NCI-H2196 treated with DMSO at 0.1 percent for 48 hours (cell line): Measurements from ENCODE around the gene DMAC2.
"Not testable (repeated sequence)": the region's sequence is repeated elsewhere in the genome, so short reads cannot be mapped to it uniquely, and the experiment has no call there.

Experiments
- DNase-seq: peaks from one replicate; lab custom pipeline; 2025; ENCODE audit not compliant: unreplicated experiment; lab: John Stamatoyannopoulos, UW

Gene DMAC2

DNA sequence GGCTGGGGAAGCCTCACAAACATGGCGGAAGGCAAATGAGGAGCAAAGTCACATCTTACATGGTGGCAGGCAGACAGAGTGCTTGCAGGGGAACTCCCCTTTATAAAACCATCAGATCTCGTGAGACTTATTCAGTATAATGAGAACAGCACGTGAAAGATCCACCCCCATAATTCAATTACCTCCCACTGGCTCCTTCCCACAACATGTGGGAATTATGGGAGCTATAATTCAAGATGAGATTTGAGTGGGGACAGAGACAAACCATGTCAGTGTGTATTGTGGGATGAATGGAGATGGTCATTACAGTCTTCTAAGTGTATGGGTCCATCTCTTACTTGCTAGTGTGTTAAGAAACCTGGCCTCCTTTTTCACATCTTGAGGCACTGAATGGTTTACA lies 37.7 kb downstream of the DMAC2 start:
- no peak for DNase-seq

DNA sequence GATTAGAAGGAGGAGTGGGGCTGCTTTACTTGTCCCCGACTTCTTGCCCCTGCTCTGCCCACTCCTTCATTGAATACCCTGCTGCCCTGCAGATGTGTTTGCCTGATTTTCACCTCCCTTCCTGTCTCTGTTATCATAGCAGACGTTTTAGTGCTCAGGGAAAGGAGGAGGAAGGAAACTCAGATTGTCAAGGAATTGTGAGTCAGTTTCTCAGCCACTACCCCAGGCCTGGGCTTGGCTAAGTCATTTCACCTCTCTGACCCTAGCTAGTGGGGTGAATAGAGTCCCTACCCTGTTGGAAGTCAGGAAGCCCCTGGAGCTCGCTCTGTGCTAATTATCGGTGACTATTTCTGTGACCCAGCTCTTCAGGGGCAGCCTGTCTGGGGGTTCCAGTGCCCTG lies 38.2 kb downstream of the DMAC2 start:
- no peak for DNase-seq

DNA sequence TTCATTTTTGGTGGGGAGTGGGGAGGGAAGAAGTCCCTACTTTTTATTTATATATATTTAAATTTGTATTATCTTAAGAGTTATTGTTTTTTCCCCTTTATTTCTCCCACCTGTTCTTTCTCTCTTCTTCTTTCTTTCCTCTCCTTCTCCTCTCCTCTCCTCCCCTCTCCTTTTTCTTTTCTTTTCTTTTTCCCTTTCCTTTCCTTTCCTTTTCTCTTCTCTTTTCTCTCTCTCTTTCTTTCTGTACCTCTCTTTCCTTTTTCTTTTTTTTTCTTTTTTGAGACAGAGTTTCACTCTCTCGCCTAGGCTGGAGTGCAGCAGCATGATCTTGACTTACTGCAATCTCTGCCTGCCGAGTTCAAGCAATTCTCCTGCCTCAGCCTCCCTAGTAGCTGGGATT lies 40.2 kb downstream of the DMAC2 start:
- DNase-seq, result no peak

DNA sequence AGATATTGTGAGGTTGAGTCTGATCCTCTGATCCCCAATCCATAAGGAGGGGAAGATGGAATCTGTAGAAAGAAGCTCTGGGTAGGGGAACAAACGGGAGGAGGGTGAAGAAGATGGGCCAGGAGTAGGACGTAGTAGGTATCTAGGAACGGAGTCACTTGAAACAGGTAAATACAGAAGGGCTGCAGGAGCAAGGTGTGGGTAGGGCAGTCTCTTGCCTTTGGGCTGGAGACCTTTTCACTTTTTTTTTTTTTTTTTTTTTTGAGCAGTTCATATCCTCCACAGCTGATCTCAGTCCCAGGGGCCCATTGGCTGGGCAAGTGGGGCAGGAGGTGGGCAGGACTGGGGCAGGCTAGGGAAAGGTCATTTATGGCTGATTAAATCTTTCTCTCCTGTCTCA lies 40.6 kb downstream of the DMAC2 start:
- no peak for DNase-seq

DNA sequence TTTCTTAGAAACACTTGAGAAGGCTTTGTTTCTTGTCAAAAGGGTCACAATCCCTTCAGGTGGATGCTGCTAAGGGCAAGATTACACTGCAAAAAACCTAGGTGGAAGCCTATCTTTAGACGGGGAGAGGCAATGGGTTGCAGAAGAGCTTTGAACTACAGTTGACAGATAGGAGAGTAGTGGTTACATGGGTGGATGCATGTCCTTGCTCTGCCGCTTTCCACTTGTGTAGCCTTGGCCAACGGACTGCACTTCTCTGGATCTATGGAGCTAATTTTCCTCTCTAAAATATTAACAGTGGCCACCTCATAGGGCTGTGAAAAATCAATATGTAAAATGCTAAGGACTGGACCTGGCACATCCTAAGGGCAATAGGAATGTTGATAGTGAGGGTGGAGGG lies 41.1 kb downstream of the DMAC2 start:
- no peak for DNase-seq

DNA sequence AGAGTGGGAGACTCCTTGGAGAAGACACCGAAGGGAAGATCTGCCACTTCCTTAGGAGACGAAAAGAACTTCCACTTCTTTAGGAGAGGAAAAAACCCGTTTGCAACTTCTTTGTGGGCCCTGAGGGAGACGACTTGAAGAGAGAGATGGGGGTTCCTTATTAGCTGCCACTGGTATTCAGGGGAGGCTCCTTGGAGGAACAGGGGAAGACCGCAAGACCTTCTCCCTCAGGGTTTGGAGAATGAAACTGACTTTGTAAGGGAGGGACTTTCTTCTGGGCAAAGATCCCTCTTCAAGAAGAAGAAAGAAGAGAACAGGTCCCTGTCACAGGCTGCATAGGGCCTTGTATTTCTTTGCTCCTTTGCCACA lies 41.7 kb downstream of the DMAC2 start:
- no peak for DNase-seq

DNA sequence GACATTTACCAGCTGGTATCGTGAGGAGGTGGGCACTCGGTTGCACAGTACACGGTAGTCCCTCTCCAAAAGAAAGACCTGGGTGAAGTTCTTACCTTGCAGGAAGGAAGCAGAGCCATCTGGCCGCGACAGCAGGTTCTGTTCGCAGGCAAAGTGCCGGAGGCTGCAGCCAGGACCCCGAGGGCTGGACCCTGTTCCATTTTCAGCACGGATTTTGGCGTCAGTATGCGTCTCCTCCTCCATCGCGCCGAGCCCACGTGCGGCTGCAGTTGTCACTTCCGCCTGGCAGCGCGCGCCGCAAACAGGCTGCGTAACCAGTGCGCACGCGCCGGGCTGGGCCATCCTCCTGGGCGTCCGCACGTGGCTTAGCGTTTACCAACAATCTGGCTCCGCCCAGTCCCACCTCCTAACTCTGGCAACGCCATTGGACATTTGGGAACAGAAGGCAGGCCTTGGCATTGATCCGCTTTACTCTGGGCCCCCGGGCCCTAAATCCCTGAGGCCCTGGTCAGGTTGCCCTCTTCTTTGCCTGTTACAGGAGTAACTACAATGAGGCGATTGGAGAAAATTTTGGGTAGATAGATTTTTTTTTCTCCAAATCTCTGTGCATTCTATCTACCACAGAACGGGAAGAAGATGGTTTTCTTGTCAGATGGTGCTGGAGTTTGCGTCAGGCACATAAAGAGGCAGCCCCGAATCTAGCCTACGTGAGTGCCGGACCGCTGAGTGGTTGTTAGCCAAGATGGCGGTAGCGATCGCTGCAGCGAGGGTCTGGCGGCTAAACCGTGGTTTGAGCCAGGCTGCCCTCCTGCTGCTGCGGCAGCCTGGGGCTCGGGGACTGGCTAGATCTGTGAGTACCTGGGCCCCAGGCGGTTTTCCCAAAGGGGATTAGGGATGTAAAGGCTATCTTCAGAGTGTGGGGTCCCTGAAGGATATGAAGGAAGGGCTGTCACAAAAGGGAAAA lies 42.3 kb downstream of the DMAC2 start, which contains the start of the genes BCKDHA and EXOSC5:
TSS of gene BCKDHA (plus strand) at position 733 of the 964 bp plus-strand sequence. CDS start at position 743, 10 bp downstream.
TSS of gene EXOSC5 (minus strand) at position 274 of the 964 bp plus-strand sequence. CDS start at position 243, 31 bp downstream.
- DNase-seq, result peak; percentile 99

DNA sequence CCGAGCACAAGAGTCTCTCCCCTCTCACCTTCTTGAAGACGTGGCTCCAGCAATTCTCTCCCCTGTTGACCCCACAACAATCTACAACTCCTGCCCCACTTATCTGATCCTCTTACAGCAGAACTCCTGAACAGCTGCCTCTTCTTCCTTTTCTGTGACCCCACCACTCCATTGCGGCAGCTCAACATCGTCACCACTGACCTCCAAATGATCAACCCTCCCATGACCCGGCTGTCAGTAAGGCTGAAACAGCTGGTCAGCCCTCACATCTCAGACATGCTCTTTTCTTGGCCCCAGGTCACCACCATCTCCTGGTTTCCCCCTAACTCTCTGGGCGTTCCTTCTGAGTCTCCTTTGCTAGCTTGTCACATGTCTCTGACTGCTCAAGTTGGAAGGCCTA lies 44.4 kb downstream of the DMAC2 start:
- DNase-seq, result no peak

DNA sequence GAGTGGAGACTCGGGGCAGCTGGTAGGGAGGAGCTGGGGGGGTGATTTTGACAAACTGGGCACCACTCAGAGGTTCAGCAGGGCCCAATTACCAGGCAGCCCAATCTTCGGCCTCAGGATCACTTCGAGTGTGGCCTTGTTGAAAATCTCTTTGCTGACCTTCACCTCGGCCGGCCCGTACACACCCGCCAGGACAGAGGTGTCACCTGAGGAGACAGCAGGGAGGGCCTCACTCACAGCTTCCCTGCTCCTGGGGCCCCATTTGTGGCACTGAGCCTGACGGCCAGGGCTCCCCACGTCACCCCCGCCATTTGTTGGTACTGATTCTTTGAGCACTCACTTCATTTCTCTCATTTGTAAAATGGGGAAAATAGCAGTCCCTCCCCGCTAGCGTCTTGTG lies 46.9 kb downstream of the DMAC2 start:
- DNase-seq, result no peak

DNA sequence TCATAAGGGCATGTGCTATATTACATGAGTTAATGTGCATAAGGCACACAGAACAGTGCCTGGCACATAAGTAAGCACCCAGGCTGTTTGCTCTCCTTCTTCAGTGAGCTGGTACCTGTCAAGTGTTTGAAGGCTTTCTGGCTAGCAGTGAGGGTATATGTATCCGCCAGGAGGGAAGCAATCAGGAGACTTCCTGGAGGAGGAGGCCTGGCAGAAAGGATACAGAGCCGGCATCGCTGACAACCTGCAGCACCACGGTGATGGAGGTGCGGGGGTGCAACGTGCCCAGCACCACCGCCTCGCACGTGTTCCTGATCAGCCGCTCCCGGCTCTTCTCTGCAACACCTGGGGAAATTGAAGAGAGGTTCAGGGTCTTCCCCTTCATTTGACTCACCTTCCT lies 48.1 kb downstream of the DMAC2 start:
- DNase-seq, result no peak

DNA sequence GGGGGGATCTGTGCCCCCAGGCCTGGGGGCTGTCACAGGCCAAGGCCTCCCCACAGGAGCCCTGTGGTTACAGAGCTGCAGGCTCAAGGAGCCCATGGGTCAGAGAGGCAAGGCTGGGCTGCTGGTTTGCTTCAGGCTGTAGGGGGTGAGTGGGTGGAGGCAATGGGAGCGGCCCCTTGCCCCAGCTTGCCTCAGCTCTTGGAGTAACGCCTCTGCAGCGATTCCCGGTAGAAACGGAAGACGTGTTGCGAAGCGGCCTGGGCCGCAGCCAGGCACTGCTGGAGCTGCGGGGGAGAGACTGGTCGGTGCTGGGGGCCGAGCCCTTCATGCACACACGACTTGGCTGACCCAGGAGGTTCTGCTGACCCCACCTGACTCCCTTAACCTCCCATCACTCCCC lies 53.3 kb downstream of the DMAC2 start:
- no peak for DNase-seq

DNA sequence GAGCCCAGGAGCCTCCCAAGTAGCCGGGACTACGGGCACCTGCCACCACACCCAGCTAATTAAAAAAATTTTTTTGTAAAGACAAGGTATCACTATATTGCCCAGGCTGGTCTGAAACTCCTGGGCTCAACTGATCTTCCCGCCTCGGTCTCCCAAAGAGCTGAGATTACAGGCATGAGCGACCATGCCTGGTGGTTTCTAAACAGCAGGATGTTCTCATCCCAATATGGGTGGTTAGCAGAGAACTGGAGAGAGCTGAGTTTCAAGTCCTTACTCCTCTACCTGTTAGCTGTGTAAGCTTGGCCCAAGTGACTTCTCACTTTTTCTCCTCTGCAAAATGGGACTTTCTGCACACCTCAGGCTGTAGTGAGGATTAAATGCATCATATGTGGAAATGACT lies 55.4 kb downstream of the DMAC2 start:
- DNase-seq, result no peak

DNA sequence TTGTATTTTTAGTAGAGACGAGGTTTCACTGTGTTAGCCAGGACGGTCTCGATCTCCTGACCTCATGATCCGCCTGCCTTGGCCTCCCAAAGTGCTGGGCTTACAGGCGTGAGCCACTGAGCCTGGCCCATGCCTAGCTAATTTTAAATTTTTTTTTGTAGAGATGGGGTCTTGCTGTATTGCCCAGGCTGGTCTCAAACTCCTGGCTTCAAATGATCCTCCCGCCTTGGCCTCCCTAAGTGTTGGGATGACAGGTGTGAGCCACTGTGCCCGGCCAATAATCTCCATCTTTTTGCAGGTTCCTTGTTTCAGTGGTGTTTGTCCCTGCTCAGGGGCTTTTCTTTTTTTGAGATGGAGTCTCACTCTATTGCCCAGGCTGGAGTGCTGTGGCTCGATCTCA lies 58.2 kb downstream of the DMAC2 start:
- not testable (repeated sequence) for DNase-seq
